ENCODE data around the gene NAA60.
"Not testable (repeated sequence)": the region's sequence is repeated elsewhere in the genome, so short reads cannot be mapped to it uniquely, and the experiment has no call there.

Gene NAA60

GRCh38 chr16:3508736-3509135 lies 65.3 kb downstream of the NAA60 start:
- H3K4me3 ChIP-seq (ENCODE audit: low read depth, low read length): no peak overlapping the region

DNA sequence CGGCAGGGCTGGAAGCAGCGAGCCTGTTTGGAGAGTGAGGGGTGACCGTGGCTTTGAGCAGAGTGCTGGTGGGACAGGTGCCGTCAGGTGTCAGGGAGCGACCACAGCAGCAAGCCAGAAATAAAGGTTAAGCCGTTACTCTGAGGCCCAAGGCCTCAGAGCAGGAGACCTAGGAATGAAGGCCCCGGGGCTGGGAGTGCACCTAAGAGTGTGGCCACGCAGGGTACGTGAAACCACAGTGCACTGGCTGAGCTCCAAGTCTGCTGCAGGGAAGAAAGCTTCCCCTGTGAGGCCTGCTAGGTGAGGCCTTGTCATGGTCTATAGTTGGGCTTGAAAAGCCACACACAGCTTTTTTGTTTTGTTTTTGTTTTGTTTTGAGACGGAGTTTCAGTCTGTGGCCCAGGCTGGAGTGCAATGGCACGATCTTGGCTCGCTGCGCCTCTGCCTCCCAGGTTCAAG lies 66.0 kb downstream of the NAA60 start:
- no peak overlapping the region for H3K4me3 ChIP-seq (ENCODE audit: low read depth, low read length)

GRCh38 chr16:3510416-3510815 lies 66.9 kb downstream of the NAA60 start:
- no peak overlapping the region for H3K4me3 ChIP-seq (ENCODE audit: low read depth, low read length)

DNA sequence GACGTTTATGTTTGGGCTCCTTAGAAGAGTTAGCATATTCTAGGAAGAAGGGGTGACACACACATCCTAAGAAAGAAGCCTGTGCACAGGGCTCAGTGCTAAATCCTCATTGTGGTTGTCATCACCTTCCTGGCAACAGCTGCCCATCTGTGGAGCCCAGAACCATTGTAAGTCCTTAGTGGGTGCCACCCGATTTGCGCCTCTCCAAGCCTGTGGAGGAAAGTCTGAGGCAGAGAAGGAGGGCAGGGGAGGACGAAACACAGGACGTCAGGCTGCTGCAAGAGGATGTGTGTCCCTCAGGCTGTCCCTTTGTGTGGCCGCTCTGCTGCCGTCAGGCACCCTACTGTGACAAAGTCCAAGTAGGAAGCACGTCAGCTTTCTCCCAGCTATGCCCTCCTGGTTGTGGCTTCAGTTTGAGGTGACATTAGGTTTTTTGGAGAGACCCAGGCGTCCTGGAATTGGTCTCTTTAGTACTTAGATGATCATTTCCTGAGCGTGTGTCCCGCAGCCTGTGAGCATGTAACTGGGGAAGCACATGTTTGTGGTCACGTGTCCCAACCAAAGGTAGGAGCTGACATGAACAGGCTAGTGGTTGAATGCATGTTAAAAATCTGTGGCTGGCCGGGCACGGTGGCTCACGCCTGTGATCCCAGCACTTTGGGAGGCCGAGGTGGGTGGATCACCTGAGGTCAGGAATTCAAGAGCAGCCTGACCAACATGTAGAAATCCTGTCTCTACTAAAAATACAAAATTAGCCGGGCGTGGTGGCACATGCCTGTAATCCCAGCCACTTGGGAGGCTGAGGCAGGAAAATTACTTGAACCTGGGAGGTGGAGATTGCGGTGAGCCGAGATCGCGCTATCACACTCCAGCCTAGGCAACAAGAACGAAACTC lies 68.1 kb downstream of the NAA60 start:
- H3K4me3 ChIP-seq (ENCODE audit: low read depth, low read length): no peak overlapping the region

DNA sequence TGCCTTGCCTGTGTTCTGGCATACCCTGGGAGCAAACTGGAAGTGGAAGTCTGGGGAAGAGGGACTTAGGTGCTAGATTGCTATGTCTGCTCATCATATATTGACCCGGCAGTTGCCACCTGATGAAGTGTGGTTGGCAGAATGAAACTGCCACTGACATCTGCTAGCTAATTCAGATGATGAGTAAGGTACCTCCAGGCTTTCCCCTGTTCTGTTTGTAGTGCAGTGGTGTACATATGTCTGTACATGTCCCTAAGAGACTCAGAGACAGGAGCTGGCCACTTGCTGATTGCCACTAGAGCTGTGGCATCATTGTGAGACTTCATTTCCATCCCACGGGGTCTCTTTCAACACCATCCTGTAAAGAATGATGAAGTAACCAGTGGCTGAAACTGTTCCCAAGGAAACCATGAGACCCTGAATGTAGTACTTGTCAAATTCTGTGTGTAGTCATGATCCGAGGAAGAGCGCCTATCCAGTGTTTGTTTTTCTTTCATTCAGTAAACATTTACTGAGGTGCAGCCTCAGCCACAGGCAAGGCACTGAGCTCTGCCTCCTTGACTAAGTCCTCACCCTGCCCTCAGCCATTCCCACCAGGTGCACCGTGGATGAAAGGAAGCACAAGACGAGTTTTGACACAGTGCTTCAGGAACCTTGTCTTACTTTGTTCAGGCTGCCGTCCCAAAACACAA lies 70.6 kb downstream of the NAA60 start:
- H3K4me3 ChIP-seq (ENCODE audit: low read depth, low read length): no peak overlapping the region

DNA sequence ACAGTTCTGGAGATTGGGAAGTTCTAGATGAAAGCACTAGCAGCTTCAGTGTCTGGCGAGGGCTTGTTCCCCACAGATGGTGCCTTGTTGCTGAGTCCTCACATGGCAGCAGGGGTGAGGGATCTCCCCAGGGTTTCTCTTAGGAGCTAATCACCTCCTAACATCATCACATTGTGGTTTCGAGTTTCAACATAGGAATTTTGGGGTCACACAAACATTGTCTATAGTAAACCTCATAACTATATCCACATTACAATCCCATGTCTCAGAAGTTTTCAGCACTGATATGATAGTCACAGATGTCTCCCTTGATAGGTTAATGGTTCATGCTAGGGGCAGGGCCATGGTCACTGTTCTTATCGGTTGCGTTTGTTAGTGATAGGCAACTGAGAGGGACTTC lies 71.1 kb downstream of the NAA60 start:
- no peak overlapping the region for H3K4me3 ChIP-seq (ENCODE audit: low read depth, low read length)

DNA sequence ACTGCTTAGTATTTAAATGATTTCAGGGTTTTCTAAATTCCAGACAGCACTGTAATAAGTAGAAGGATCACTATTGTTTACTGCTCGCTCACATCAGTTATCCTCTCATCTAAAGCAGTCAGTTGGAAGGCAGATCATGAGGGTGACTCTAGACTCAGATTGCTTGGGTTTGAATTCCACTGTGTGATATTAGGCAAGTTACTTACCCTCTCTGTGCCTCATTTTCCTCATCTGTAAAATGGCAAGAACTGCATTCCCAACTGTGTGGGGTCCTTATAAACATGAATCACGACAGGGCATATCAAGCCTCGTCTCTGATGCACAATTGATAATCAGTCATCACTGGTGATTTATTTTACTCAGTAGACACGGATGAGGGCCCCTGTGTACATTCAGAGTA lies 72.4 kb downstream of the NAA60 start:
- no peak overlapping the region for H3K4me3 ChIP-seq (ENCODE audit: low read depth, low read length)

GRCh38 chr16:3518292-3518985 lies 75.0 kb downstream of the NAA60 start:
- H3K4me3 ChIP-seq (ENCODE audit: low read depth, low read length): no peak overlapping the region

GRCh38 chr16:3518986-3519348 lies 75.5 kb downstream of the NAA60 start:
- H3K4me3 ChIP-seq (ENCODE audit: low read depth, low read length): no peak overlapping the region

DNA sequence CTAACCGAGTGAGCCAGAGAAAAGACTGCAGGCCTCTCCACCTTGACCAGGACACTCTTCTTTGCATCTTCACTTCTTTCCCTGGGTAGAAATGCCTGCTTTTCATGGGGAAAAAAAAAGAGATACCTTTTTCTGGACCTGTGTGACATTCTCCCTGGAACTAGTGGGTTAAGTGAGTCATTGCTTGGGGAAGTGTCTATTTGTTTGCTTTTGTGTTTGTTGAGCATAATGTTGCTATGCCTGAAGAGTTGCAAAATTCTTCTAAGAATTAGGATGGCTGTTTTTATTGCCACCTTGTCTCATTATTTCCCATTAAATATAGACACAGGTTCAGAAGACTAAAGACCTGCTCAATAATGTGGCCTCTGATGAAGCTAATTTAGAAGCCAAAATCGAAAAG lies 76.1 kb downstream of the NAA60 start:
- no peak overlapping the region for H3K4me3 ChIP-seq (ENCODE audit: low read depth, low read length)

- no peak overlapping the region for H3K4me3 ChIP-seq (ENCODE audit: low read depth, low read length)
These were observed 76.9 kb downstream of the NAA60 start for GRCh38 chr16:3520413-3520812.

- H3K4me3 ChIP-seq (ENCODE audit: low read depth, low read length): no peak overlapping the region
These were observed 77.4 kb downstream of the NAA60 start for GRCh38 chr16:3520841-3521240.

DNA sequence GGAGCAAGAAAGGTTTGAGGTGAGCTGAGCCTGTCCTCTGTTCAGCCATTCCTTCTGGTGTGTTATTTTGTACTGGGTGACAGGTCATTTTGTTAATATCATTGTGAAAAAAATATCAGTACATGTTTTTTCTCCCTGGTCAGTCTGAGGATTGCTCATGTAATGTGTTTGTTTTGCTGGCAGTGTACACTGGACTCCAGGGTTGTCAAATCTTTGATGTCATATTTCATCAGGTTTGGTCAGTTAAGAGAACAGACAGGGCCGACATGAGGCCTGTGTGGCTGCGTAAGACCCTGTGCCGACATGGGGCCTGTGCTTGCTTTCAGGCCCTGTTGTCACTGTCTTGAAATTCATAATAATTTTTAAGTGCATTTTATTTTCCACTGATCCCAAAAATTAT lies 79.8 kb downstream of the NAA60 start:
- no peak overlapping the region for H3K4me3 ChIP-seq (ENCODE audit: low read depth, low read length)

- H3K4me3 ChIP-seq (ENCODE audit: low read depth, low read length): no peak overlapping the region
These were observed 82.5 kb downstream of the NAA60 start for GRCh38 chr16:3525951-3526350.

- not testable (repeated sequence) for H3K4me3 ChIP-seq (ENCODE audit: low read depth, low read length)
These were observed 83.8 kb downstream of the NAA60 start for GRCh38 chr16:3527216-3527829.

- no peak overlapping the region for H3K4me3 ChIP-seq (ENCODE audit: low read depth, low read length)
These were observed 84.9 kb downstream of the NAA60 start for GRCh38 chr16:3528406-3528805.

- H3K4me3 ChIP-seq (ENCODE audit: low read depth, low read length): no peak overlapping the region
These were observed 85.7 kb downstream of the NAA60 start for GRCh38 chr16:3529175-3529574.

DNA sequence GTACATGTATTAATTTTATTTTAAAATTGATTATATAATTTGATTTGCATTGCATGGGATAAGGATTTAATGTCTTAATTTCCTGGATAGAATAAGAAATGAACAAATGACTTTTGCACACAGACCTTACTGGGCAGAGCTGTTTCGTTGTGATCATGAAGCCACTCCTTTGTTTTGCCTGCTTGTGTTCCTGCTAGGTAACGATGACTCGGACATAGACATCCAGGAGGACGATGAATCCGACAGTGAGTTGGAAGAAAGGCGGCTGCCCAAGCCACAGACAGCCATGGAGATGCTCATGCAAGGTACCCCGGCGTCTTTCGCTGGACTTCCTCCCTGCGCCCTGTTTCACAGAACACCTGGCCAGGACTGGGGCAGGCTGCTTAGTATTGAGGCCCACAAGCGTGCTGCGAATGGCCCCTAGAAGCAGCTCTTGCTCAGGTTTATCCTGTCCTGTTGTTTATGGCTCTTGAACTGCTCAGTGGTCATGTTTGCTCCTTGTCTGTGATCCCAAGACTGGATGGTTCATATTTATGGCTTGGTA lies 87.0 kb downstream of the NAA60 start:
- no peak overlapping the region for H3K4me3 ChIP-seq (ENCODE audit: low read depth, low read length)

DNA sequence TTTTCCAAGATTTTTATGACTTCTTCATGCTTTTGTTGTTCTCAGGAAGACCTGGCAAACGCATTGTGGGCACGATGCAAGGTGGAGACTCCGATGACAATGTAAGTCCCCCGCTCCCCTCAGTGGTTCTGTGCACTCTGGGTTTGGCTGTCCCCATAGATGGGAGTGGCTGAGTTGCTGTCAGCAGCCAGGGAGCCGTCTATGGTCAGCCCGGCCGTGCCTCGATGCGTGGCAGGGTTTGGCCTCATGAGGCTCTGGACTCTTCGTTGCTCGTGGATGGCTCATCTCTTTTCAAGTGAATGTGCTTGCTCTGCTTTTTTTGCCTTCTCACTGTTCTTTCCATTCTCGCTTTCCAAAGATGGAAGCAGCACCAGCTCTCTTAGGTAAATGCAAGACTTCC lies 89.3 kb downstream of the NAA60 start:
- H3K4me3 ChIP-seq (ENCODE audit: low read depth, low read length): no peak overlapping the region

DNA sequence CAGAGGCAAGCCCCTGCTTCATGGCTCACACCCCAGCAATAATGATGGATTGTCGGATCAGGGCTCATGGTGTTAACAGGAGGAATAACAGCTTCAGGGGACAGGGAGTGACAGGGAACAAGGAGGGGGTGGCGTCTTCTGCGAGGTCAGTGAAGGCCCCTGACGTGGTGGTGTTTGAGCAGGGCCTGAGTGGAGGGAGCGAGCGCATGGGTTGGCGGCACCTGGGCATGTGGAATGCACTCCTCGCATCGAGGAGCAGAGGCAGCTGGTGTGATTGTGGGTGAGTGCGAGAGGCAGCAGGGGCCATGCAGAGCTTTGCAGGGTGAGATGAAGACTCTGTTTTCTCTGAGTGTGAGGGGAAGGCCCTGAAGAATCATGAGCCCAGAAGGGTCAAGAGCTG lies 90.6 kb downstream of the NAA60 start:
- no peak overlapping the region for H3K4me3 ChIP-seq (ENCODE audit: low read depth, low read length)

- H3K4me3 ChIP-seq (ENCODE audit: low read depth, low read length): no peak overlapping the region
These were observed 92.8 kb downstream of the NAA60 start for GRCh38 chr16:3536271-3536731.

All from iPS-11a (cell line).